Measurements from ENCODE around the gene RNF26.

RNF26 gene

GRCh38 chr11:119362741-119363080, 28.4 kb downstream of the RNF26 start:
- no peak overlapping the region for H3K4me3 ChIP-seq (ENCODE audit: low read length)
- DNase-seq (ENCODE audit: low read depth): no peak
- no peak for TF ChIP-seq CTCF (conservative IDR thresholded peaks at IDR 0.05; ENCODE audit: low read length)

- DNase-seq (ENCODE audit: low read depth): no peak
- no peak overlapping the region for H3K4me3 ChIP-seq (ENCODE audit: low read length)
- TF ChIP-seq CTCF (conservative IDR thresholded peaks at IDR 0.05; ENCODE audit: low read length): no peak
These were observed 28.9 kb downstream of the RNF26 start for GRCh38 chr11:119363081-119363850.

GRCh38 chr11:119363851-119364590, 29.7 kb downstream of the RNF26 start:
- DNase-seq (ENCODE audit: low read depth): peak; percentile 24
- H3K4me3 ChIP-seq (ENCODE audit: low read length): peak overlapping the region; percentile 30; the same call in 1 of the 2 replicates
- TF ChIP-seq CTCF (conservative IDR thresholded peaks at IDR 0.05; ENCODE audit: low read length): no peak

- peak; percentile 35 for DNase-seq (ENCODE audit: low read depth)
- no peak for TF ChIP-seq CTCF (conservative IDR thresholded peaks at IDR 0.05; ENCODE audit: low read length)
- no peak overlapping the region for H3K4me3 ChIP-seq (ENCODE audit: low read length)
These were observed 30.8 kb downstream of the RNF26 start for GRCh38 chr11:119365071-119365591.

GRCh38 chr11:119366690-119367620, 32.6 kb downstream of the RNF26 start:
- no peak overlapping the region for H3K4me3 ChIP-seq (ENCODE audit: low read length)
- no peak for DNase-seq (ENCODE audit: low read depth)
- TF ChIP-seq CTCF (conservative IDR thresholded peaks at IDR 0.05; ENCODE audit: low read length): no peak

- no peak for DNase-seq (ENCODE audit: low read depth)
These were observed 33.4 kb downstream of the RNF26 start for GRCh38 chr11:119367661-119368120.

More at GRCh38 chr11:119367661-119368120, 33.4 kb downstream of the RNF26 start:
- H3K4me3 ChIP-seq (ENCODE audit: low read length): no peak overlapping the region
- TF ChIP-seq CTCF (conservative IDR thresholded peaks at IDR 0.05; ENCODE audit: low read length): no peak
